Activated T-cell treated with anti-CD3 and anti-CD28 coated beads for 1 hour (primary cell): ENCODE measurements around the gene TDRD5.

ENCODE experiments used
- DNase-seq: peaks from one replicate; pipeline ENCODE4 v3.0.0-alpha.2; 2020; ENCODE audit warnings: low read depth

TDRD5 gene

GRCh38 chr1:179591592-179592580, at the start of gene TDRD5:
Gene TDRD5, plus strand, starts transcription at chr1:179591832. Its CDS starts 784 bp downstream, at chr1:179592616.
- no peak for DNase-seq

- DNase-seq = no peak
These were observed 46.3 kb upstream of the TDRD5 start for GRCh38 chr1:179545321-179545720.

DNA sequence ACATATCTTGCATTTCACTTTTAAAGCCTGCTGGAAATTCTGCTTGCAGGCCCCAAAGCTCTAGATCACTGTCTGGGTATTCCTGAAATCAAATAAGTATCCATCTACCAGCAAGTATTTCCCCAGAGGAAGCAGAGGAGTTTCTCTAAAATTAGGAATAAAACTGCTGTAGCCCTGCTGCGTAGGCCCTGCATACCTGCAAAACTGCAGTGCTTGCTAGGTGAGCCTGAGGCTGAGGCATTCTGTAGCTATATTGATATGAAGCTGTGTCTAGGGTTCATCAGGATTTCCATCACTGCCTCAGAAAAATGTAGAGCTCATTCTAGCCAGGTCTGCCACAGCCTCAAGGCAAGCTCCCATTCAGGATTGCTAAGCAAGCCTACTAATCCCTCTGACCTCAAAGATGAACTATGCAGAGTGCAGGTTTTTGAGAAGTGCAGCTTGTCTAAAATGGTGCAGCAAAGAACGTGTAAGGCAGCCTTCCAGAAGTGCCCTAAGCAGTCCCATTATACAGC, 44.6 kb upstream of the TDRD5 start:
- no peak for DNase-seq

GRCh38 chr1:179548666-179549367, 42.8 kb upstream of the TDRD5 start:
- no peak for DNase-seq

- no peak for DNase-seq
These were observed 42.3 kb upstream of the TDRD5 start for GRCh38 chr1:179549368-179549700.

GRCh38 chr1:179550746-179551682, 40.6 kb upstream of the TDRD5 start:
- DNase-seq = no peak

DNA sequence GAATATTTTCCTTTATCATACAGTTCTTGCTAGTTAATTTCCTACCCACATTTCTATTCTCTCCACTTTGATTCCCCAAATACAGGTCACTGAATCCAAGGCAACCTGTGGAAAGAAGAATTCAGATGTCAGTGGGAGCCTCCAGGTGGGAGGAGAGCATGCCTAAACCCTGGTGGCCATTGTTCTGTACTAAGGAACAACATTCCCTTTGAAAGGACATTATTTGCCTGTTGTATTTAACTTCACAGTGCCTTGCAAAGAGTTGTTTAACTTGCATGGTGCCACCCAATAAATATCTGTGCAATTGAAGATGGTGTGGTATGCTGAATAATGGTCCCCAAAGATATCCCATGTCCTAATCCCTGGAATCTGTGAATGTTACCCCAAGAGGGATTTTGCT, 37.2 kb upstream of the TDRD5 start:
- no peak for DNase-seq

- DNase-seq = no peak
These were observed 33.6 kb upstream of the TDRD5 start for GRCh38 chr1:179558078-179558477.

- no peak for DNase-seq
These were observed 15.9 kb upstream of the TDRD5 start, which contains the start of gene NPHS2 for GRCh38 chr1:179575497-179576314. Gene NPHS2, minus strand, starts transcription at chr1:179575948. Its CDS starts 84 bp downstream, at chr1:179575864.

DNA sequence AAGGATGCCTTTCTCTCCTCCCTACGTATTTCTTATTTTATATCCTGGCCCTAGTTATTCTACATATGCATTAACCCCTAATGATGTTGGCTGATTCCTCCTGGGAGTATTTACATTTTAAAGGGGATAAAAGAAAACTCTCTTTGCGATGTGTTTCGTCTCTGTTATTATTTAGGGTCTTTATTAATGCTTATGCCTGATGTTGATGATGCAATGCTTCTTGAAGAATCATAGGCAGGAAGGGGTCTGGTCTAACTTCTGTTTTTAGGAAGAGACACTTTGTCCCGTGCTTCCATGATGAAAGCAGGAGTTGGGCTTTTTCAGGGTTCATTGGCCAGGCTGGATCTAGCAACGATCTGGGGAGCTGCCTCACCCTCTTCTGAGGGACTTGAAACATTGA, 15.1 kb upstream of the TDRD5 start:
- DNase-seq = no peak

- DNase-seq = no peak
These were observed 7.8 kb upstream of the TDRD5 start for GRCh38 chr1:179583771-179584320.

DNA sequence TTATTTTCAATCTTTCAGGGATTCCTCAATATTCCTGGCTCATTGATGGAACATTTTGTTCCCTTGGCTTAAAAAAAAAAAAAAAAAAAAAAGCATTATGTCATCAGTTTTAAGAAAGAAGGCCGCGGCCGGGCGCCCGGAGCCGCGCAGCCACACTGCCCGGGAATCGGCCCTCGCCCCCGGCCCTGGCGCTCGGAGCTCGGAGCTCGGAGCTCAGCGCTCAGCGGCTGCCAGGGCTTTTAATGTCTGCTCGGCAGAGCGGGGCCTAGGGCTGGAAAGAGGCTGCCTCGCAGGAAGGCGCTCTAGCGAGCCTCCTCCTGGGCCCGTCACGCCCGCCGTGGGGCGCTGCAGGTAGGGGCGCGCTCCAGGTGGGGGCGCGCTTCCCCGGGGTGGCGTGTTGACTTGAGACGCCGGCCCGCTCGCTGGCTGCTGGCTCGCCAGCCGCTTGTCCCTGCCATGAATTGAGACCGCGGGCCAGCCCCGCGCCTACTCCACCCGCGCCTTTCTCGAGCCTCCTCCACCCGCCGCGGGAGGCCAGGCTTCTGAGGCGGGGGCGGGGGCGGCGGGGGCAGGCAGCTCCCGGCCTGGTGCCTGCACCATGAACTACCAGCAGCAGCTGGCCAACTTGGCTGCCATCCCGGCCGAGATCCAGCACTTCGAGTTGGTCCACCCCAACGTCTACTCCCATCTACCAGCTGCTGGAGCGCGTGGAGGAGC, 5.4 kb upstream of the TDRD5 start:
- no peak for DNase-seq

GRCh38 chr1:179587336-179587735, 4.3 kb upstream of the TDRD5 start:
- DNase-seq = no peak

DNA sequence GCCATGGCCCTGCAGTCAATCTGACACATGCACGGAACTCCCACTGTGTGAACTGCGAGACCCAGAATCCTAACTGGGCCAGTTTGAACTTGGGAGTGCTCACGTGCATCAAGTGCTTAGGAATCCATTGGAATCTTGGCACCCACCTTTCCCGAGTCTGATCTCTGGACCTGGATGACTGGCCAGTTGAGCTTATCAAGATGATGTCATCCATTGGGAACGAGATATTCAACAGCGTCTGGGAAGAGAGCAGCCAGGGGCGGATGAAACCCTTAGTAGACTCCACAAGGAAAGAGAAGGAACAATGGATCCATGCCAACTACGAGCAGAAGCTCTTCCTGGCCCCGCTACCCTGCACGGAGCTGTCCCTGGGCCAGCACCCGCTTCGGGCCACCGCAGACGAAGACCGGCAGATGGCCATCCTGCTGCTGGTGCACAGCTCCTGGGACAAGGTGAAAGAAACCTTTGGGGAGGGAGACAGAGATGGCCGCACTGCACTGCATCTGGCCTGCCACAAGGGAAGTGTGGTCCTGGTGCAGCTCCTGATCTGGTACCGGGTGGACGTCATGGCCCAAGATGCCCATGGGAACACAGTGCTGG, 3.1 kb upstream of the TDRD5 start:
- no peak for DNase-seq

GRCh38 chr1:179589509-179589908, 2.1 kb upstream of the TDRD5 start:
- no peak for DNase-seq

- DNase-seq = no peak
These were observed 961 bp upstream of the TDRD5 start for GRCh38 chr1:179590671-179591070.

DNA sequence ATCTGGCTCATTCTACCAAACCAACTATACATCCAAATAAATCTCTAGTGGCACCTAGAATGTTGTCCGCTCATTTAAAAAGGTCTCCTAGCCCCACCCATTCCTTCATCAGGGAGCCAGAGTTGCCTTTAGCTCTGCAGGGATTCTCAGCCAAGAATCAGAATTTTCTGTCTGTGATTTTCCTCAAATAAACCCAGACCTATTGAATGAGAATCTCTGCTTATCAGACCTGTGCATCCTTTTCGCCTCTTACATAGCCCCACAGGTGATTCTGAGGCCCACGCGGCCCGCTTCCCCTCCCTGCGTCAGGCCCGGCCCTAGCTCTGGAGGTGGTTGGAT, 410 bp upstream of the TDRD5 start:
- DNase-seq = no peak

DNA sequence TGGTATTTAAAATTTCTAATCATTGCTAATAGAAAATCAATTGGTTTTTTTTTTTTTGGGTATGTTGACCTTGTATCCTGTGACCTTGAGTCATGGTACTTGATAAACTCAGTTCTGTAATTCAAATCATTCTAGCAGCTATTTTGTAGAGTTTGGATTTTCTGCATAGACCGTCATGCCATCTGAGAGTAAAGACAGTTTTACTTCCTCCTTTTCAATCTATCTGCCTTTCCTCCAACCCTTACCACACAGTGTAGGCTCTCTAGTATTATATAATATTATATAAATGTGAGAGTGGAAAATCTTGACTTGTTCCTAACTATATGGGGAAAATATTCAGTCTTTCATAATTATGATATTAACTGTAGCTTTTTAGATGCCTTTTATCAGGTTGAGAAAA, 7.0 kb downstream of the TDRD5 start:
- DNase-seq = no peak

DNA sequence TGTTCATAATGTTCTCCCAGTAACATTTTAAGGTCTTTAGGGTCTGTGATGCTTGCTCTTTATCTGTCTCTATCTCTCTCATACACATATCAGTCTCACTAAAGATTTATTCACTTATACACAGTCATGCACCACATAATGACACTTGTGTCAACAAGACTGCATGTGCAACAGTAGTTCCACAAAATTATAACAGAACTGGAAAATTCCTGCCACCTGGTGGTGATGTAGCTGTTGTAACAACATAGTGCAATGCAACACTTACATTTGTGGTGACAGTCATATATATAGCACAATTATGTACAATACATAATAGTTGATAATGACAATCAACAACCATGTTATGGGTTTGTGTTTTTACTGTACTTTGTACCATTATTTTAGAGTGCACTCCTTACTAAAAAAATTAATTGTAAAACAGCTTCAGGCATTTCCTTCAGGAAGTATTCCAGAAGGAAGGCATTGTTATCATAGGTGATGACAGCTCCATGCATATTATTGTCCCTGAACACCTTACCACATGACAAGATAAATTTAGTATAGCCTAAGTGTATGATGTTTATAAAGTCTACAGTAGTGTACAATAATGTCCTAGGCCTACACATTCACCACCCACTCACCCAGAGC, 8.1 kb downstream of the TDRD5 start:
- DNase-seq = no peak
